ENCODE measurements around the gene RPP25L.
A peak's percentile ranks its signal among the peaks of the same experiment; 100 is the strongest.

The RPP25L gene

GRCh38 chr9:34611811-34612787 lies at the start of gene RPP25L:
Gene RPP25L (minus strand): TSS chr9:34612097. CDS start chr9:34611296, 801 bp downstream.
- peak; percentile 97 for DNase-seq (ENCODE audit: low spot score)
- no peak for TF ChIP-seq CTCF (IDR thresholded peaks at IDR 0.05; ENCODE audit: borderline replicate concordance, control extremely low read depth, extremely low read depth, insufficient read depth, missing control alignments)
- in situ Hi-C loops (cut with MboI; ENCODE audit: low sequenced_read_pairs, unreplicated experiment), result no loop called here

GRCh38 chr9:34659592-34660253 lies 47.8 kb upstream of the RPP25L start:
- TF ChIP-seq CTCF (IDR thresholded peaks at IDR 0.05; ENCODE audit: borderline replicate concordance, control extremely low read depth, extremely low read depth, insufficient read depth, missing control alignments), result no peak
- in situ Hi-C loops (cut with MboI; ENCODE audit: low sequenced_read_pairs, unreplicated experiment), result no loop called here

GRCh38 chr9:34658461-34658860 lies 46.6 kb upstream of the RPP25L start:
- in situ Hi-C loops (cut with MboI; ENCODE audit: low sequenced_read_pairs, unreplicated experiment), result no loop called here
- no peak for DNase-seq (ENCODE audit: low spot score)
- TF ChIP-seq CTCF (IDR thresholded peaks at IDR 0.05; ENCODE audit: borderline replicate concordance, control extremely low read depth, extremely low read depth, insufficient read depth, missing control alignments), result no peak

More at GRCh38 chr9:34659592-34660253, 47.8 kb upstream of the RPP25L start:
- DNase-seq (ENCODE audit: low spot score), result no peak

- in situ Hi-C loops (cut with MboI; ENCODE audit: low sequenced_read_pairs, unreplicated experiment), result no loop called here
- no peak for TF ChIP-seq CTCF (IDR thresholded peaks at IDR 0.05; ENCODE audit: borderline replicate concordance, control extremely low read depth, extremely low read depth, insufficient read depth, missing control alignments)
- DNase-seq (ENCODE audit: low spot score), result no peak
These were observed 45.1 kb upstream of the RPP25L start for GRCh38 chr9:34656992-34657391.

GRCh38 chr9:34655394-34655793 lies 43.5 kb upstream of the RPP25L start:
- no peak for DNase-seq (ENCODE audit: low spot score)
- no peak for TF ChIP-seq CTCF (IDR thresholded peaks at IDR 0.05; ENCODE audit: borderline replicate concordance, control extremely low read depth, extremely low read depth, insufficient read depth, missing control alignments)
- in situ Hi-C loops (cut with MboI; ENCODE audit: low sequenced_read_pairs, unreplicated experiment), result no loop called here

GRCh38 chr9:34654323-34655051 lies 42.6 kb upstream of the RPP25L start:
- in situ Hi-C loops (cut with MboI; ENCODE audit: low sequenced_read_pairs, unreplicated experiment), result no loop called here
- TF ChIP-seq CTCF (IDR thresholded peaks at IDR 0.05; ENCODE audit: borderline replicate concordance, control extremely low read depth, extremely low read depth, insufficient read depth, missing control alignments), result no peak
- no peak for DNase-seq (ENCODE audit: low spot score)

Data from GM13976 (cell line).